HepG2 (cell line): ENCODE results near the gene FAM187B. TPM values are rescaled to one million over a fixed set of nuclear protein-coding genes. Genes with fewer than 3 reads are reported as not detected.
A peak's percentile ranks its signal among the peaks of the same experiment; 100 is the strongest.

Experiments
- AKAP8 ChIP-seq: sonication (generic); formaldehyde crosslinking; IDR thresholded peaks from 2 replicates; pipeline ENCODE4 v1.5.1; 2020; ENCODE audit warnings: mild to moderate bottlenecking, missing genetic modification reagents
- CCAR2 ChIP-seq: fragments of 200-400 bp; formaldehyde crosslinking; optimal IDR thresholded peaks from 2 replicates; pipeline ENCODE3; 2018; ENCODE audit warnings: low read depth, mild to moderate bottlenecking, low read length, moderate library complexity
- CREB1 ChIP-seq, 2 experiments: fragments of 450-650 bp in 1 of 2; IDR thresholded peaks; 2 replicates each; pipeline ENCODE4 v1.6.1; 2016 to 2017; ENCODE audit warnings: control low read depth in 1 of 2, mild to moderate bottlenecking in 1 of 2, missing compliant biosample characterization in 1 of 2, missing genetic modification characterization in 1 of 2
- EED ChIP-seq: sonication (generic); formaldehyde crosslinking; IDR thresholded peaks from 2 replicates; pipeline ENCODE4 v1.5.0; 2020; ENCODE audit warnings: mild to moderate bottlenecking, missing genetic modification reagents
- HOXA3 ChIP-seq: sonication (generic); formaldehyde crosslinking; IDR thresholded peaks from 2 replicates; pipeline ENCODE4 v1.5.0; 2020; ENCODE audit warnings: missing genetic modification reagents
- KLF12 ChIP-seq: sonication (generic); formaldehyde crosslinking; IDR thresholded peaks from 2 replicates; pipeline ENCODE4 v1.4.0; 2020; ENCODE audit warnings: missing genetic modification reagents, borderline replicate concordance
- TOE1 ChIP-seq: sonication (generic); formaldehyde crosslinking; IDR thresholded peaks from 2 replicates; pipeline ENCODE4 v1.4.0; 2020; ENCODE audit warnings: mild to moderate bottlenecking, missing genetic modification reagents
- ZNF333 ChIP-seq: sonication (generic); formaldehyde crosslinking; IDR thresholded peaks from 2 replicates; pipeline ENCODE4 v1.4.0; 2020; ENCODE audit warnings: mild to moderate bottlenecking, missing genetic modification reagents, borderline replicate concordance
- ZNF350 ChIP-seq: sonication (generic); formaldehyde crosslinking; IDR thresholded peaks from 2 replicates; pipeline ENCODE4 v1.4.0; 2020; ENCODE audit warnings: mild to moderate bottlenecking, low read depth, missing genetic modification reagents, borderline replicate concordance
- ZNF432 ChIP-seq: sonication (generic); formaldehyde crosslinking; IDR thresholded peaks from 2 replicates; pipeline ENCODE4 v1.5.0; 2020; ENCODE audit warnings: missing genetic modification reagents, mild to moderate bottlenecking, borderline replicate concordance
- ZNF607 ChIP-seq: sonication (generic); formaldehyde crosslinking; IDR thresholded peaks from 2 replicates; pipeline ENCODE4 v1.5.1; 2020; ENCODE audit warnings: missing genetic modification reagents, mild to moderate bottlenecking, borderline replicate concordance
- ZNF678 ChIP-seq: sonication (generic); formaldehyde crosslinking; IDR thresholded peaks from 2 replicates; pipeline ENCODE4 v1.4.0; 2020; ENCODE audit warnings: mild to moderate bottlenecking, missing genetic modification reagents
- ZNF724P ChIP-seq: sonication (generic); formaldehyde crosslinking; IDR thresholded peaks from 2 replicates; pipeline ENCODE4 v1.8.0; 2022; ENCODE audit warnings: missing genetic modification reagents, borderline replicate concordance
- ZNF781 ChIP-seq: sonication (generic); formaldehyde crosslinking; IDR thresholded peaks from 2 replicates; pipeline ENCODE4 v1.5.1; 2020; ENCODE audit warnings: borderline replicate concordance, mild to moderate bottlenecking, missing genetic modification reagents; ENCODE audit errors: not compliant biosample characterization
- polyA plus RNA-seq, 8 experiments: library from polyadenylated mRNA; depleted of rRNA in 3 of 8; stranded (reverse) in 7 of 8; unstranded in 1 of 8; fragments of >200 nt; fragmentation: Illumina TruSeq in 4 of 8; extraction: Trizol in 4 of 8; gene quantifications; 2 replicates each; pipeline versions ENCODE4 v1.2.1 to v1.2.3, GENCODE V29; 2011 to 2016; ENCODE audit warnings: low read depth in 4 of 8, missing spikeins in 1 of 8, mixed read lengths in 1 of 8; ENCODE audit not compliant: insufficient read depth in 1 of 8
- total RNA-seq, 5 experiments: library from RNA; depleted of rRNA; stranded (reverse); fragments of >200 nt; fragmentation: Illumina TruSeq; extraction: Trizol; gene quantifications; 2 replicates each; pipeline ENCODE4 v1.2.3, GENCODE V29; 2016; ENCODE audit warnings: low read depth in 1 of 5
- TF ChIP-seq, protein P1 (sequence below): sonication (generic); formaldehyde crosslinking; IDR thresholded peaks from 2 replicates; pipeline ENCODE4 v1.4.0; 2020; ENCODE audit warnings: mild to moderate bottlenecking, missing genetic modification reagents
- TF ChIP-seq, protein P2 (sequence below): sonication (generic); formaldehyde crosslinking; IDR thresholded peaks from 2 replicates; pipeline ENCODE4 v1.4.0; 2020; ENCODE audit warnings: low read depth, mild to moderate bottlenecking, missing genetic modification reagents
- TF ChIP-seq, protein P3 (sequence below): sonication (generic); formaldehyde crosslinking; IDR thresholded peaks from 2 replicates; pipeline ENCODE4 v1.8.0; 2022; ENCODE audit warnings: mild to moderate bottlenecking, missing genetic modification reagents; ENCODE audit not compliant: insufficient replicate concordance
- TF ChIP-seq, protein P4 (sequence below): sonication (generic); formaldehyde crosslinking; IDR thresholded peaks from 2 replicates; pipeline ENCODE4 v1.8.0; 2022; ENCODE audit warnings: mild to moderate bottlenecking, missing genetic modification reagents
- TF ChIP-seq, protein P5 (sequence below): sonication (generic); formaldehyde crosslinking; IDR thresholded peaks from 2 replicates; pipeline ENCODE4 v1.4.0; 2020; ENCODE audit warnings: missing genetic modification reagents, borderline replicate concordance

FAM187B gene
- total and polyA plus RNA-seq, 2 of the 13 experiments (the other 11 are each of a cell fraction or from before 2014, with no cell fraction given) = not detected

DNA sequence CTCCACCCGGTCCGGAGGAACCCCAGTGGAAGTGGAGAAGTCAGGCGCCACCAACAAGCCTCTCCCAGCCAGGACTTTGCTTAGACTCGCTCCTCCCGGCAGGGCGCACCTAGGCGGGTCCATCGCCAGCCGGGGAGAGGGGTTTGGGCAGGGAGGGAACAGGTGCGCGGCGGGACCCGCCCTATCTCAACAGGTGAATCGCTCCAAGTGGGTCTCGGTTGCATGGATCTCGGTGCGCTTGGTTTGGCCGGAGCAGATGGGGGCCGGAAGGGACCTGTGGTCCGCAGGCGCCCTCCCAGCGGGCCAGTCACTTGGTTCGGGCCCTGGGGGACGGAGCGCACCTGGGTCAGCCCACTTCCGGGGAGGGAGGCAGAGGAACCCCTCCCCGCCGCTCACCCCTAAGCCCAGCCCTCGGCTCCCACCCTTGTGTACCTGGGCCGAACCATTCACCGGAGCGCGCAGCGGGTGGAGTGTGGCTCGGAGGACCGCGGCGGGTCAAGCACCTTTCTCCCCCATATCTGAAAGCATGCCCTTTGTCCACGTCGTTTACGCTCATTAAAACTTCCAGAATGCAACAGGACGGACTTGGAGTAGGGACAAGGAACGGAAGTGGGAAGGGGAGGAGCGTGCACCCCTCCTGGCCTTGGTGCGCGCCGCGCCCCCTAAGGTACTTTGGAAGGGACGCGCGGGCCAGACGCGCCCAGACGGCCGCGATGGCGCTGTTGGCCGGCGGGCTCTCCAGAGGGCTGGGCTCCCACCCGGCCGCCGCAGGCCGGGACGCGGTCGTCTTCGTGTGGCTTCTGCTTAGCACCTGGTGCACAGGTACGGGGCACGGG is 20.0 kb upstream of the FAM187B start, which contains the start of gene LSR (continued):
- peak; percentile 3 for TF ChIP-seq ZNF781 (CRISPR knock-in tag)
- TF ChIP-seq TOE1 = no peak; the same call in 1 of the 2 replicates
- TF ChIP-seq ZNF678 (CRISPR knock-in tag) = no peak
- TF ChIP-seq, protein P1, sequence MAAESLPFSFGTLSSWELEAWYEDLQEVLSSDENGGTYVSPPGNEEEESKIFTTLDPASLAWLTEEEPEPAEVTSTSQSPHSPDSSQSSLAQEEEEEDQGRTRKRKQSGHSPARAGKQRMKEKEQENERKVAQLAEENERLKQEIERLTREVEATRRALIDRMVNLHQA (CRISPR knock-in tag) = no peak
- TF ChIP-seq ZNF724P (CRISPR knock-in tag) = no peak; the same call in 1 of the 2 replicates
- no peak for TF ChIP-seq CREB1 (IDR thresholded peaks at IDR 0.05)
- TF ChIP-seq CREB1 (CRISPR knock-in tag; IDR thresholded peaks at IDR 0.05) = no peak; the same call in 1 of the 2 replicates
- TF ChIP-seq, protein P2, sequence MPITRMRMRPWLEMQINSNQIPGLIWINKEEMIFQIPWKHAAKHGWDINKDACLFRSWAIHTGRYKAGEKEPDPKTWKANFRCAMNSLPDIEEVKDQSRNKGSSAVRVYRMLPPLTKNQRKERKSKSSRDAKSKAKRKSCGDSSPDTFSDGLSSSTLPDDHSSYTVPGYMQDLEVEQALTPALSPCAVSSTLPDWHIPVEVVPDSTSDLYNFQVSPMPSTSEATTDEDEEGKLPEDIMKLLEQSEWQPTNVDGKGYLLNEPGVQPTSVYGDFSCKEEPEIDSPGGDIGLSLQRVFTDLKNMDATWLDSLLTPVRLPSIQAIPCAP (CRISPR knock-in tag) = no peak
- TF ChIP-seq ZNF607 (CRISPR knock-in tag) = peak; percentile 68; the same call in 1 of the 2 replicates
- TF ChIP-seq HOXA3 (CRISPR knock-in tag) = peak; percentile 68
- TF ChIP-seq, protein P3, sequence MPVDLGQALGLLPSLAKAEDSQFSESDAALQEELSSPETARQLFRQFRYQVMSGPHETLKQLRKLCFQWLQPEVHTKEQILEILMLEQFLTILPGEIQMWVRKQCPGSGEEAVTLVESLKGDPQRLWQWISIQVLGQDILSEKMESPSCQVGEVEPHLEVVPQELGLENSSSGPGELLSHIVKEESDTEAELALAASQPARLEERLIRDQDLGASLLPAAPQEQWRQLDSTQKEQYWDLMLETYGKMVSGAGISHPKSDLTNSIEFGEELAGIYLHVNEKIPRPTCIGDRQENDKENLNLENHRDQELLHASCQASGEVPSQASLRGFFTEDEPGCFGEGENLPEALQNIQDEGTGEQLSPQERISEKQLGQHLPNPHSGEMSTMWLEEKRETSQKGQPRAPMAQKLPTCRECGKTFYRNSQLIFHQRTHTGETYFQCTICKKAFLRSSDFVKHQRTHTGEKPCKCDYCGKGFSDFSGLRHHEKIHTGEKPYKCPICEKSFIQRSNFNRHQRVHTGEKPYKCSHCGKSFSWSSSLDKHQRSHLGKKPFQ = peak; percentile 70
- peak; percentile 83 for TF ChIP-seq ZNF333 (CRISPR knock-in tag)
- TF ChIP-seq EED (CRISPR knock-in tag) = peak; percentile 79
- TF ChIP-seq CCAR2 = no peak
- TF ChIP-seq, protein P4, sequence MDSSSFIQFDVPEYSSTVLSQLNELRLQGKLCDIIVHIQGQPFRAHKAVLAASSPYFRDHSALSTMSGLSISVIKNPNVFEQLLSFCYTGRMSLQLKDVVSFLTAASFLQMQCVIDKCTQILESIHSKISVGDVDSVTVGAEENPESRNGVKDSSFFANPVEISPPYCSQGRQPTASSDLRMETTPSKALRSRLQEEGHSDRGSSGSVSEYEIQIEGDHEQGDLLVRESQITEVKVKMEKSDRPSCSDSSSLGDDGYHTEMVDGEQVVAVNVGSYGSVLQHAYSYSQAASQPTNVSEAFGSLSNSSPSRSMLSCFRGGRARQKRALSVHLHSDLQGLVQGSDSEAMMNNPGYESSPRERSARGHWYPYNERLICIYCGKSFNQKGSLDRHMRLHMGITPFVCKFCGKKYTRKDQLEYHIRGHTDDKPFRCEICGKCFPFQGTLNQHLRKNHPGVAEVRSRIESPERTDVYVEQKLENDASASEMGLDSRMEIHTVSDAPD = peak; percentile 67; the same call in 1 of the 2 replicates
- TF ChIP-seq AKAP8 = peak; percentile 19; the same call in 1 of the 2 replicates
- TF ChIP-seq KLF12 (CRISPR knock-in tag) = peak; percentile 57
- TF ChIP-seq, protein P5, sequence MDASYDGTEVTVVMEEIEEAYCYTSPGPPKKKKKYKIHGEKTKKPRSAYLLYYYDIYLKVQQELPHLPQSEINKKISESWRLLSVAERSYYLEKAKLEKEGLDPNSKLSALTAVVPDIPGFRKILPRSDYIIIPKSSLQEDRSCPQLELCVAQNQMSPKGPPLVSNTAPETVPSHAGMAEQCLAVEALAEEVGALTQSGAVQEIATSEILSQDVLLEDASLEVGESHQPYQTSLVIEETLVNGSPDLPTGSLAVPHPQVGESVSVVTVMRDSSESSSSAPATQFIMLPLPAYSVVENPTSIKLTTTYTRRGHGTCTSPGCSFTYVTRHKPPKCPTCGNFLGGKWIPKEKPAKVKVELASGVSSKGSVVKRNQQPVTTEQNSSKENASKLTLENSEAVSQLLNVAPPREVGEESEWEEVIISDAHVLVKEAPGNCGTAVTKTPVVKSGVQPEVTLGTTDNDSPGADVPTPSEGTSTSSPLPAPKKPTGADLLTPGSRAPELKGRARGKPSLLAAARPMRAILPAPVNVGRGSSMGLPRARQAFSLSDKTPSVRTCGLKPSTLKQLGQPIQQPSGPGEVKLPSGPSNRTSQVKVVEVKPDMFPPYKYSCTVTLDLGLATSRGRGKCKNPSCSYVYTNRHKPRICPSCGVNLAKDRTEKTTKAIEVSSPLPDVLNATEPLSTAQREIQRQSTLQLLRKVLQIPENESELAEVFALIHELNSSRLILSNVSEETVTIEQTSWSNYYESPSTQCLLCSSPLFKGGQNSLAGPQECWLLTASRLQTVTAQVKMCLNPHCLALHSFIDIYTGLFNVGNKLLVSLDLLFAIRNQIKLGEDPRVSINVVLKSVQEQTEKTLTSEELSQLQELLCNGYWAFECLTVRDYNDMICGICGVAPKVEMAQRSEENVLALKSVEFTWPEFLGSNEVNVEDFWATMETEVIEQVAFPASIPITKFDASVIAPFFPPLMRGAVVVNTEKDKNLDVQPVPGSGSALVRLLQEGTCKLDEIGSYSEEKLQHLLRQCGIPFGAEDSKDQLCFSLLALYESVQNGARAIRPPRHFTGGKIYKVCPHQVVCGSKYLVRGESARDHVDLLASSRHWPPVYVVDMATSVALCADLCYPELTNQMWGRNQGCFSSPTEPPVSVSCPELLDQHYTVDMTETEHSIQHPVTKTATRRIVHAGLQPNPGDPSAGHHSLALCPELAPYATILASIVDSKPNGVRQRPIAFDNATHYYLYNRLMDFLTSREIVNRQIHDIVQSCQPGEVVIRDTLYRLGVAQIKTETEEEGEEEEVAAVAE (CRISPR knock-in tag) = peak; percentile 63; the same call in 1 of the 2 replicates
- TF ChIP-seq ZNF432 = no peak
- TF ChIP-seq ZNF350 (CRISPR knock-in tag) = peak; percentile 80
